Measurements from ENCODE around the gene PPP2R5C. TPM values are rescaled to one million over a fixed set of nuclear protein-coding genes. Genes with fewer than 3 reads are reported as not detected.

The PPP2R5C gene
- total RNA-seq, 1 donor from 2014 or later = 55.3 TPM

- Histone ChIP-seq H3K9ac (ENCODE audit: low read depth in 1 of 3, low read length in 3 of 3) (peak overlapping the region in 1 of 3 donors; percentile 25), H3K27me3 (ENCODE audit: control insufficient read depth in 3 of 3, insufficient read depth in 3 of 3, low read length in 3 of 3) (no peaks in the 10 kb centered on the region), H3K4me1 (ENCODE audit: control insufficient read depth in 3 of 3, insufficient read depth in 3 of 3, low read length in 3 of 3) (peaks cover 25 to 39% (median 31%) of the 10 kb centered on the region in 3 donors), H3K4me3 (ENCODE audit: low read length in 3 of 3) (no peak overlapping the region), H3K9me3 (ENCODE audit: control insufficient read depth in 3 of 3, low read length in 3 of 3) (no peaks in the 10 kb centered on the region), H3K36me3 (ENCODE audit: control insufficient read depth in 3 of 3, insufficient read depth in 3 of 3, low read length in 3 of 3) (no peaks in the 10 kb centered on the region), H3K27ac (ENCODE audit: low read depth, low read length) (no peak overlapping the region)
Observed at GRCh38 chr14:101962503-101962874, 201.0 kb downstream of the PPP2R5C start.

GRCh38 chr14:101963052-101963451 lies 201.5 kb downstream of the PPP2R5C start:
- peaks cover 27 to 39% (median 33%) of the 10 kb centered on the region in 3 donors for H3K4me1 ChIP-seq (ENCODE audit: control insufficient read depth in 3 of 3, insufficient read depth in 3 of 3, low read length in 3 of 3)
- H3K36me3 ChIP-seq (ENCODE audit: control insufficient read depth in 3 of 3, insufficient read depth in 3 of 3, low read length in 3 of 3) = no peaks in the 10 kb centered on the region
- no peaks in the 10 kb centered on the region for H3K27me3 ChIP-seq (ENCODE audit: control insufficient read depth in 3 of 3, insufficient read depth in 3 of 3, low read length in 3 of 3)
- no peak overlapping the region for H3K4me3 ChIP-seq (ENCODE audit: low read length in 3 of 3)
- H3K9me3 ChIP-seq (ENCODE audit: control insufficient read depth in 3 of 3, low read length in 3 of 3) = no peaks in the 10 kb centered on the region
- peak overlapping the region in 1 of 3 donors; percentile 25 for H3K9ac ChIP-seq (ENCODE audit: low read depth in 1 of 3, low read length in 3 of 3)
- no peak overlapping the region for H3K27ac ChIP-seq (ENCODE audit: low read depth, low read length)

GRCh38 chr14:101963656-101964296 lies 202.3 kb downstream of the PPP2R5C start:
- peaks cover 27 to 39% (median 34%) of the 10 kb centered on the region in 3 donors for H3K4me1 ChIP-seq (ENCODE audit: control insufficient read depth in 3 of 3, insufficient read depth in 3 of 3, low read length in 3 of 3)
- H3K36me3 ChIP-seq (ENCODE audit: control insufficient read depth in 3 of 3, insufficient read depth in 3 of 3, low read length in 3 of 3) = no peaks in the 10 kb centered on the region
- H3K27me3 ChIP-seq (ENCODE audit: control insufficient read depth in 3 of 3, insufficient read depth in 3 of 3, low read length in 3 of 3) = no peaks in the 10 kb centered on the region
- H3K27ac ChIP-seq (ENCODE audit: low read depth, low read length) = peak overlapping the region; percentile 73
- peak overlapping the region; percentile 51 to 76 (median 63) for H3K4me3 ChIP-seq (ENCODE audit: low read length in 3 of 3)
- peak overlapping the region; percentile 40 to 62 (median 58) for H3K9ac ChIP-seq (ENCODE audit: low read depth in 1 of 3, low read length in 3 of 3)
- no peaks in the 10 kb centered on the region for H3K9me3 ChIP-seq (ENCODE audit: control insufficient read depth in 3 of 3, low read length in 3 of 3)

- no peaks in the 10 kb centered on the region for H3K27me3 ChIP-seq (ENCODE audit: control insufficient read depth in 3 of 3, insufficient read depth in 3 of 3, low read length in 3 of 3)
- peak within 1 kb of the TSS; percentile 92 to 97 (median 97) for H3K4me3 ChIP-seq (ENCODE audit: low read length in 3 of 3)
- H3K9me3 ChIP-seq (ENCODE audit: control insufficient read depth in 3 of 3, low read length in 3 of 3) = no peaks in the 10 kb centered on the region
- H3K27ac ChIP-seq (ENCODE audit: low read depth, low read length) = peak within 1 kb of the TSS; percentile 92
- peak within 1 kb of the TSS; percentile 92 to 98 (median 94) for H3K9ac ChIP-seq (ENCODE audit: low read depth in 1 of 3, low read length in 3 of 3)
- H3K4me1 ChIP-seq (ENCODE audit: control insufficient read depth in 3 of 3, insufficient read depth in 3 of 3, low read length in 3 of 3) = peaks cover 27 to 39% (median 34%) of the 10 kb centered on the region in 3 donors
- peaks cover 0 to 4% (median 3%) of the 10 kb centered on the region in 3 donors for H3K36me3 ChIP-seq (ENCODE audit: control insufficient read depth in 3 of 3, insufficient read depth in 3 of 3, low read length in 3 of 3)
Observed at GRCh38 chr14:101964297-101965180, 203.0 kb downstream of the PPP2R5C start, which contains the start of gene DYNC1H1. Gene DYNC1H1 (plus strand): TSS chr14:101964573. CDS start chr14:101964692, 119 bp downstream.

- peaks cover 27 to 39% (median 34%) of the 10 kb centered on the region in 3 donors for H3K4me1 ChIP-seq (ENCODE audit: control insufficient read depth in 3 of 3, insufficient read depth in 3 of 3, low read length in 3 of 3)
Observed at GRCh38 chr14:101965181-101965544, 203.7 kb downstream of the PPP2R5C start.

GRCh38 chr14:101965770-101966722 lies 204.5 kb downstream of the PPP2R5C start:
- Histone ChIP-seq H3K4me3 (ENCODE audit: low read length in 3 of 3) (peak overlapping the region; percentile 90 to 97 (median 97)), H3K27me3 (ENCODE audit: control insufficient read depth in 3 of 3, insufficient read depth in 3 of 3, low read length in 3 of 3) (no peaks in the 10 kb centered on the region), H3K36me3 (ENCODE audit: control insufficient read depth in 3 of 3, insufficient read depth in 3 of 3, low read length in 3 of 3) (peaks cover 0 to 4% (median 4%) of the 10 kb centered on the region in 3 donors), H3K9ac (ENCODE audit: low read depth in 1 of 3, low read length in 3 of 3) (peak overlapping the region; percentile 92 to 98 (median 94)), H3K9me3 (ENCODE audit: control insufficient read depth in 3 of 3, low read length in 3 of 3) (no peaks in the 10 kb centered on the region), H3K4me1 (ENCODE audit: control insufficient read depth in 3 of 3, insufficient read depth in 3 of 3, low read length in 3 of 3) (peaks cover 31 to 43% (median 36%) of the 10 kb centered on the region in 3 donors), H3K27ac (ENCODE audit: low read depth, low read length) (peak overlapping the region; percentile 92)

More at GRCh38 chr14:101965181-101965544, 203.7 kb downstream of the PPP2R5C start:
- H3K9me3 ChIP-seq (ENCODE audit: control insufficient read depth in 3 of 3, low read length in 3 of 3) = no peaks in the 10 kb centered on the region
- H3K27ac ChIP-seq (ENCODE audit: low read depth, low read length) = peak overlapping the region; percentile 92
- no peaks in the 10 kb centered on the region for H3K27me3 ChIP-seq (ENCODE audit: control insufficient read depth in 3 of 3, insufficient read depth in 3 of 3, low read length in 3 of 3)
- peak overlapping the region; percentile 90 to 97 (median 97) for H3K4me3 ChIP-seq (ENCODE audit: low read length in 3 of 3)
- H3K36me3 ChIP-seq (ENCODE audit: control insufficient read depth in 3 of 3, insufficient read depth in 3 of 3, low read length in 3 of 3) = peaks cover 0 to 4% (median 4%) of the 10 kb centered on the region in 3 donors
- peak overlapping the region; percentile 92 to 98 (median 94) for H3K9ac ChIP-seq (ENCODE audit: low read depth in 1 of 3, low read length in 3 of 3)

GRCh38 chr14:101966742-101967141 lies 205.2 kb downstream of the PPP2R5C start:
- Histone ChIP-seq H3K36me3 (ENCODE audit: control insufficient read depth in 3 of 3, insufficient read depth in 3 of 3, low read length in 3 of 3) (peaks cover 0 to 4% (median 4%) of the 10 kb centered on the region in 3 donors), H3K4me1 (ENCODE audit: control insufficient read depth in 3 of 3, insufficient read depth in 3 of 3, low read length in 3 of 3) (peaks cover 38 to 46% (median 39%) of the 10 kb centered on the region in 3 donors), H3K27ac (ENCODE audit: low read depth, low read length) (peak overlapping the region; percentile 92), H3K4me3 (ENCODE audit: low read length in 3 of 3) (no peak overlapping the region), H3K27me3 (ENCODE audit: control insufficient read depth in 3 of 3, insufficient read depth in 3 of 3, low read length in 3 of 3) (no peaks in the 10 kb centered on the region), H3K9me3 (ENCODE audit: control insufficient read depth in 3 of 3, low read length in 3 of 3) (no peaks in the 10 kb centered on the region), H3K9ac (ENCODE audit: low read depth in 1 of 3, low read length in 3 of 3) (peak overlapping the region in 1 of 3 donors; percentile 35)

- H3K9me3 ChIP-seq (ENCODE audit: control insufficient read depth in 3 of 3, low read length in 3 of 3) = no peaks in the 10 kb centered on the region
- H3K36me3 ChIP-seq (ENCODE audit: control insufficient read depth in 3 of 3, insufficient read depth in 3 of 3, low read length in 3 of 3) = peaks cover 0 to 4% (median 4%) of the 10 kb centered on the region in 3 donors
- H3K4me1 ChIP-seq (ENCODE audit: control insufficient read depth in 3 of 3, insufficient read depth in 3 of 3, low read length in 3 of 3) = peaks cover 41 to 50% (median 43%) of the 10 kb centered on the region in 3 donors
- no peak overlapping the region for H3K9ac ChIP-seq (ENCODE audit: low read depth in 1 of 3, low read length in 3 of 3)
- no peak overlapping the region for H3K27ac ChIP-seq (ENCODE audit: low read depth, low read length)
- H3K27me3 ChIP-seq (ENCODE audit: control insufficient read depth in 3 of 3, insufficient read depth in 3 of 3, low read length in 3 of 3) = no peaks in the 10 kb centered on the region
- H3K4me3 ChIP-seq (ENCODE audit: low read length in 3 of 3) = peak overlapping the region in 1 of 3 donors; percentile 20
Observed at GRCh38 chr14:101968186-101968585, 206.7 kb downstream of the PPP2R5C start.

GRCh38 chr14:101969481-101969880 lies 208.0 kb downstream of the PPP2R5C start:
- Histone ChIP-seq H3K4me1 (ENCODE audit: control insufficient read depth in 3 of 3, insufficient read depth in 3 of 3, low read length in 3 of 3) (peaks cover 34 to 44% (median 39%) of the 10 kb centered on the region in 3 donors), H3K36me3 (ENCODE audit: control insufficient read depth in 3 of 3, insufficient read depth in 3 of 3, low read length in 3 of 3) (peaks cover 0 to 4% (median 4%) of the 10 kb centered on the region in 3 donors), H3K9me3 (ENCODE audit: control insufficient read depth in 3 of 3, low read length in 3 of 3) (no peaks in the 10 kb centered on the region), H3K4me3 (ENCODE audit: low read length in 3 of 3) (no peak overlapping the region), H3K27me3 (ENCODE audit: control insufficient read depth in 3 of 3, insufficient read depth in 3 of 3, low read length in 3 of 3) (no peaks in the 10 kb centered on the region), H3K27ac (ENCODE audit: low read depth, low read length) (no peak overlapping the region), H3K9ac (ENCODE audit: low read depth in 1 of 3, low read length in 3 of 3) (peak overlapping the region in 1 of 3 donors; percentile 28)
